ENCODE data around the gene LMOD2.
"Not testable (repeated sequence)": the region's sequence is repeated elsewhere in the genome, so short reads cannot be mapped to it uniquely, and the experiment has no call there.

Gene LMOD2

DNA sequence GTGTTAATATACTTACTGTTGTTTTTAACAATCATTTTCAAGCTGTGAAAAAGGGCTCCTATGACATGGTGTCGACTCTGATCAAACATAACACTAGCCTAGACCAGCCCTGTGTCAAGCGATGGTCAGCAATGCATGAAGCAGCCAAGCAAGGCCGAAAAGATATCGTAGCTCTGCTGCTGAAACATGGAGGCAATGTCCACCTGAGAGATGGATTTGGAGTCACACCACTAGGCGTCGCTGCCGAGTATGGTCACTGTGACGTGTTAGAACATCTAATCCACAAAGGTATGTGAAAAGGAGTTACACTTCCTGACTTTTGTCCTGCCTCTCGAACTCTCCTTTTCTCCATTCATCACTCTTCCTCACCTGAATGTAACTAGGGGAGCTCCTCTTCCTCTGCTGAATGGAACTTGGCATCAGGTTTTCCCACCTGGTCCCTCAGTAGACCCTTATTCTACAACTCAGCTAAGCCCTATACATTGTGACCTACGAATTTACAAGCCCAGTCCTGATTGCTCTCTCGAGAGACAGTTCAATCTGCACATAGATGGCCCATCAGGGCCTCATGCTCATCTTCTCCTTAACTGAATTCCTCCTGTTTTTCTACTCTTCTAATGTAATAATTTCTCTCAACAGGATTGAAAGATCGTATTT lies 31.0 kb upstream of the LMOD2 start:
- Histone ChIP-seq H3K4me3 (no peak overlapping the region), H3K9me3 (replicated peaks in 1 of 11) (no peaks in the 10 kb centered on the region), H3K9ac (no peak overlapping the region), H4K20me1 (no peaks in the 10 kb centered on the region), H3K27me3 (no peaks in the 10 kb centered on the region), H3K27ac (no peak overlapping the region), H3K4me1 (no peaks in the 10 kb centered on the region), H3K36me3 (no peaks in the 10 kb centered on the region), H3K4me2 (no peak overlapping the region)
- TF ChIP-seq Cebpa-rat (IDR thresholded peaks at IDR 0.05) = no peak

DNA sequence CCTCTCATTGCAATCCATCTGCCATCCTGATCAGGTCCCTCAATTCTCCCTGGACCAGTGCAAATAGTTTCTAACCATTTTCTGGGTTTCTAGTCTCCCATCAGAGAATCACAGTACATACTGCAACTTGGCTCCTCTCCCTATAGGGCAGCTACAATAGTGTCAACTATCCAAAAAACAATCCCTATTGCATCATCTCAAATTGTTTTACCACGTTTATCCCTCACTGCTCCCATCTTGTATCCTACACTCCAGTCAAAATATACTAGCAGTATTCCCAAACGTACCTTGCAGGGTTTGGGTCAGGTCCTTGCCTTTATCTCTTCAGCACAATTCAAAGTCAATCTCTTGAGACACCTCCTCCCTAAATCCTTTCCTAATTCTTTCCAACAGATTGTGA lies 30.4 kb upstream of the LMOD2 start:
- Histone ChIP-seq H4K20me1 (no peaks in the 10 kb centered on the region), H3K4me2 (no peak overlapping the region), H3K27me3 (no peaks in the 10 kb centered on the region), H3K27ac (no peak overlapping the region), H3K9ac (no peak overlapping the region), H3K4me1 (no peaks in the 10 kb centered on the region), H3K4me3 (no peak overlapping the region), H3K9me3 (replicated peaks in 1 of 11) (no peaks in the 10 kb centered on the region), H3K36me3 (no peaks in the 10 kb centered on the region)
- no peak; a peak in 1 of 22 replicates for TF ChIP-seq Cebpa-rat (IDR thresholded peaks at IDR 0.05)

DNA sequence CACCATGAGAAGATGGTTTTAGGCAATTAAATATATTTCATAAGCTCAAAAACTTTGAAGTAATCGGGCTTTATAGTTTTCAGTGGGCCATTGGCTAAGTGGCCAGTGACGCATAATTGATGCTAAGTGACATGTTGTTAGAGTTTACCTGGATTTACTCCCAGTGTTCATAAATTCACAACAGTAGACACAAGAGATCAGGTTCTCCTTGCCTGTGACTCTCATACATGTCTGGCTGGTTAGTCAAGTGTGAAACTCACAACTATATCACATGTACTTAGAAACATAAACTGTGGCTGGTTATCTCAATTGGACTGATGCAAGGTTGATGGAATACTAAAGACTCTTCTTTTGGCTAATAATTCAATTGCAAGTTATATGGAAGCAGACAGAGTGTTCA lies 27.8 kb upstream of the LMOD2 start:
- H3K27me3 ChIP-seq = no peaks in the 10 kb centered on the region
- H4K20me1 ChIP-seq = no peaks in the 10 kb centered on the region
- no peak overlapping the region for H3K27ac ChIP-seq
- no peaks in the 10 kb centered on the region for H3K36me3 ChIP-seq
- no peak overlapping the region for H3K4me3 ChIP-seq
- TF ChIP-seq Cebpa-rat (IDR thresholded peaks at IDR 0.05) = no peak
- H3K9ac ChIP-seq = no peak overlapping the region
- no peaks in the 10 kb centered on the region for H3K4me1 ChIP-seq
- no peaks in the 10 kb centered on the region for H3K9me3 ChIP-seq (replicated peaks in 1 of 11)
- no peak overlapping the region for H3K4me2 ChIP-seq

DNA sequence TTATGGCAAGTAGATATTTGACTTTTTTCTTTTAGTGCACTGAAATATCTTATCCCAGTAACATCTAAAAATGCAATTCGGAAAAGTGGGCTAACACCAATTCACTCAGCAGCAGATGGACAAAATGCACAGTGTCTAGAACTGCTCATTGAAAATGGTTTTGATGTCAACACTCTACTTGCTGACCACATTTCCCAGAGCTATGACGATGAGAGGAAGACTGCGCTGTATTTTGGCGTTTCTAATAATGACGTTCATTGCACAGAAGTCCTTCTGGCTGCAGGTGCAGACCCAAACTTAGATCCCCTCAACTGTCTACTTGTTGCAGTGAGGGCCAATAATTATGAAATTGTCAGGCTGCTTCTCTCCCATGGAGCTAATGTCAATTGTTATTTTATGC lies 26.8 kb upstream of the LMOD2 start:
- TF ChIP-seq Cebpa-rat (IDR thresholded peaks at IDR 0.05) = no peak
- no peak overlapping the region for H3K27ac ChIP-seq

DNA sequence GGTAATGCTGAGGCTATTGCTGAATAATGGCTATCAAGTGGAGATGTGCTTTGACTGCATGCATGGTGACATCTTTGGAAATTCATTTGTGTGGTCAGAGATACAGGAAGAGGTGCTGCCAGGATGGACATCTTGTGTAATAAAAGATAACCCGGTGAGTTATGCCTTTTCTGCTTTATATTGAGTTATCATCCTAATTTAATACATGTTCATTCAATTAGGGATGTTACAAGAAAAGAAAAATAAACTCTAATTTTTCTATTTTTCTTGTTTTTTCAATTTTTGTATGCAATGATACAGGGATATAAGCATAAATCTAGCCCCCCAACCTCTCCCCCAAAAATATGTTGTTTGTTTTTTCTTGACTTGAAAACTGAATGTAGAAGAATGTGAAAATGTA lies 26.4 kb upstream of the LMOD2 start:
- Histone ChIP-seq H3K4me1 (no peaks in the 10 kb centered on the region), H3K36me3 (no peaks in the 10 kb centered on the region), H3K9ac (no peak overlapping the region), H3K4me3 (no peak overlapping the region), H3K27me3 (no peaks in the 10 kb centered on the region), H4K20me1 (no peaks in the 10 kb centered on the region), H3K27ac (no peak overlapping the region), H3K9me3 (replicated peaks in 1 of 11) (no peaks in the 10 kb centered on the region), H3K4me2 (no peak overlapping the region)
- TF ChIP-seq Cebpa-rat (IDR thresholded peaks at IDR 0.05) = no peak

More for the DNA sequence above, 26.8 kb upstream of the LMOD2 start:
- Histone ChIP-seq H3K4me3 (no peak overlapping the region), H3K27me3 (no peaks in the 10 kb centered on the region), H3K4me1 (no peaks in the 10 kb centered on the region), H3K9me3 (replicated peaks in 1 of 11) (no peaks in the 10 kb centered on the region), H3K9ac (no peak overlapping the region), H4K20me1 (no peaks in the 10 kb centered on the region), H3K36me3 (no peaks in the 10 kb centered on the region), H3K4me2 (no peak overlapping the region)

DNA sequence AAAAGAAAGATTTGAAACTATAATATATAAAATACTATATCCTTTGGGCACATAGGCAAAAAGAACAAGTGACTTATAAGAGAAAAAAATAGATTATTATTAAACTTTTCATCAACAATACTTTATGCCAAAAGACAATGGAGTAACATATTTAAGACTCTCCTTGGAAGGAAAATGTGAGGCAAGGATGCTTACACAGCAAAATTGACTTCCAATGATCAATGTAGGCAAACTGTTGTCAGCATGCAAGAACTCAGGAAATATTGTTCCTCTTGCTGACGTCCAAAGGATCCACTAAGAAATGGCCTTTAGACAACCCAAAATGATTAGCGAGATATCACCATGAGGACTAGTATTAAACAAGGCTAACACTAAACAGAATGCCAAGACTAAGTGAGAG lies 22.9 kb upstream of the LMOD2 start:
- H3K27ac ChIP-seq = no peak overlapping the region
- no peak for TF ChIP-seq Cebpa-rat (IDR thresholded peaks at IDR 0.05)

DNA sequence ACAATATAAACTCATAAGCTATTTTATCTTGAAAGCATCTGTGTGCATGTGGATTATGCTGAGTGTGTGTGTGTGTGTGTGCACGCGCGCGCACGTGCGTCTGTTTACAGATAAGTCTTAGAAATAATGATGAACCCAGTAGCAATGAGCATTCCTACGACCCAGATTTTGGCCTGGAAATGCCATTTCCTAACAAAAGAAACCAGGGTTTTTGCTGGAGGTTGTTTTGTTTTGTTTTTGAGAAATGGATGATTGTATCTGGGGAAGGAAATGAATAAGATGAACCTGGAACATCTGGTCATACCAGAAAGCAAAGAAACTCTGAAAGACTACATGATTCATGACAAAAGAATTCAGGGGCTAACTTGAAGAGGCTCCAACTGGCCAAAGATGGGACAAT lies 22.1 kb upstream of the LMOD2 start:
- H3K9ac ChIP-seq = no peak overlapping the region
- no peaks in the 10 kb centered on the region for H3K27me3 ChIP-seq
- H3K9me3 ChIP-seq (replicated peaks in 1 of 11) = no peaks in the 10 kb centered on the region
- H4K20me1 ChIP-seq = no peaks in the 10 kb centered on the region
- H3K4me3 ChIP-seq = no peak overlapping the region
- no peak for TF ChIP-seq Cebpa-rat (IDR thresholded peaks at IDR 0.05)
- H3K4me1 ChIP-seq = no peaks in the 10 kb centered on the region
- no peak overlapping the region for H3K27ac ChIP-seq
- H3K4me2 ChIP-seq = no peak overlapping the region
- no peaks in the 10 kb centered on the region for H3K36me3 ChIP-seq

More for the DNA sequence above, 22.9 kb upstream of the LMOD2 start:
- Histone ChIP-seq H4K20me1 (no peaks in the 10 kb centered on the region), H3K27me3 (no peaks in the 10 kb centered on the region), H3K9me3 (replicated peaks in 1 of 11) (no peaks in the 10 kb centered on the region), H3K4me1 (no peaks in the 10 kb centered on the region), H3K4me2 (no peak overlapping the region), H3K36me3 (no peaks in the 10 kb centered on the region), H3K9ac (no peak overlapping the region), H3K4me3 (no peak overlapping the region)

DNA sequence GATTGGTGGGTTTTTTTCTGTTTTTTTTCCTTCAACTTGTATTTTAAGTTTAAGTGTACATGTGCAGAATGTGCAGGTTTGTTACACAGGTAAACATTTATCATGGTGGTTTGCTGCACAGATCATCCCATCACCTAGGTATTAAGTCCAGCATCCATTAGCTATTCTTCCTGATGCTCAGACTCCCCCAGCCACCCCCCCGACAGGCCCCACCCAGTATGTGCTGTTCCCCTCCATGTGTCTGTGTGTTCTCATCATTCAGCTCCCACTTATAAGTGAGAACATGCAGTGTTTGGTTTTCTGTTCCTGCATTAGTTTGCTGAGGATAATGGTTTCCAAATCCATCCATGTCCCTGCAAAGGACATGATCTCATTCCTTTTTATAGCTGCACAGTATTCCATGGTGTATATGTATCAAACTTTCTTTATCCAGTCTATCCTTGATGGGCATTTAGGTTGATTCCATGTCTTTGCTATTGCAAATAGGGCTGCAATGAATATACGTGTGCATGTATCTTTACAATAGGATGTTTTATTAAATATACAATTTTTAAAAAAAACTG lies 21.6 kb upstream of the LMOD2 start:
- H3K27ac ChIP-seq; H3K4me3 ChIP-seq; H3K9ac ChIP-seq; H3K36me3 ChIP-seq; H3K9me3 ChIP-seq (replicated peaks in 1 of 11); H3K27me3 ChIP-seq; H4K20me1 ChIP-seq; H3K4me2 ChIP-seq; H3K4me1 ChIP-seq: not testable (repeated sequence)

DNA sequence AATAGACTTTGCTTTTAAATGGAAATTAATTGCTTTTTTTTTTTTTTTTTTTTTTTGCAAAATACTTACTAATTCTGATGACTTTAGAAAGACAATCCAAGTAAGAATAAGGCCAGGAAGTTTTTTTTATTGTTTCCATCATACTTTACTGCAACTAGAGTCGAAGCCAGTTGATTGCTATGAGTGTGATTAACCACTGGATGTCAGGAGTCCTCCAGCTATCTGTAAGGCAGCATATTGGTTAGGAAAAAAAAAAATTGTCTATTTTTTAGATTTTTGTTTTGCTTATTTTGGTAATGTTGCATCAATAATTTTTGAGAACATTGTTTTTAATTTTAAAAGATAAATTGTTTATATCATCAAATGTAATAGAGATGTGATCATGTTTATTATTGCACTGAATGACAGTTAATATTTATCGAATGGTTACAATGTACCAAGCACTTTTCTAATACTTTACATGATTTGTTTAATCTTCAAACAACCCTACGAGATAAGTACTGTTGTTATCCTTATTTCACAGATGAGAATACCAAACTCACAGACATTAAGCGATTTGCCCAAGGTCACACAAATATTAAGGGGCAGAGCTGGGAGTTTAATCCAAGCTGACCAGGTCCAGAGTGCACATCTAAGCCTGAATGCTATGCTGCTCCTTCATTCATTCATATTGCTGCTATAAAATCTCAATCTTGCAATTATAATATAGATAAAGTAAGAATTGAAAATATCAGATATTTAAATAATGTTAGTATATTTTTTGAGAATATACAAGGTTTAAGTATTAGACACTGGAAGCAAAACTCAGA lies 19.9 kb upstream of the LMOD2 start:
- no peaks in the 10 kb centered on the region for H3K4me1 ChIP-seq
- no peaks in the 10 kb centered on the region for H3K36me3 ChIP-seq
- no peaks in the 10 kb centered on the region for H4K20me1 ChIP-seq
- no peaks in the 10 kb centered on the region for H3K9me3 ChIP-seq (replicated peaks in 1 of 11)
- H3K27me3 ChIP-seq = no peaks in the 10 kb centered on the region
- TF ChIP-seq Cebpa-rat (IDR thresholded peaks at IDR 0.05) = no peak
- no peak overlapping the region for H3K27ac ChIP-seq
- no peak overlapping the region for H3K4me3 ChIP-seq
- H3K4me2 ChIP-seq = no peak overlapping the region
- H3K9ac ChIP-seq = no peak overlapping the region

DNA sequence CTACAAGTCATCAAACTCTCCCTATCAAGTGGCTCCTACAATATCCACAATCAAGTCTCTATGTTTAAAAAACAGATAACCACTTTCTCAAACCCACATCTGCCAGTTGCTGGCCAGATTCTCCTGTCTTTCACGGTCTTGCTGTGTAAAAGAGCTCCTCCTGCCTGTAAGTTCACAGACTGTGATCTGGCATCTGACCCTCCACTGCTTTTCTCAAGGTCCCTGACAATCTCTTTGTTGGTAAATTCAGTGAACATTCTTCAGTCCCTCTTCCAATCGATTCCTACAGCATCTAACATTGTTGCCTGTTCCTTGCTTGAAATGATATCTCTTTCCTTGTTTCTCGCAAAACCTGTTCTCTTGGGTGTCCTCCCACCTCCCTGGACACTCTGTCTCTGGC lies 18.5 kb upstream of the LMOD2 start:
- no peak overlapping the region for H3K4me3 ChIP-seq
- no peak overlapping the region for H3K9ac ChIP-seq
- no peak overlapping the region for H3K4me2 ChIP-seq
- H3K9me3 ChIP-seq (replicated peaks in 1 of 11) = no peaks in the 10 kb centered on the region
- no peaks in the 10 kb centered on the region for H3K27me3 ChIP-seq
- H3K36me3 ChIP-seq = no peaks in the 10 kb centered on the region
- no peak overlapping the region for H3K27ac ChIP-seq
- no peaks in the 10 kb centered on the region for H4K20me1 ChIP-seq
- no peaks in the 10 kb centered on the region for H3K4me1 ChIP-seq
- no peak for TF ChIP-seq Cebpa-rat (IDR thresholded peaks at IDR 0.05)
